CD4-positive, alpha-beta T cell (primary cell): ENCODE results near the gene AGBL1. TPM values are rescaled to one million over a fixed set of nuclear protein-coding genes. Genes with fewer than 3 reads are reported as not detected.

Experiments used
- ATAC-seq: fragments of 200-7000 bp; cut with Tn5 transposase; one replicate; pipeline ENCODE4 v1.10.0; 2022; ENCODE audit warnings: mild to moderate bottlenecking; ENCODE audit not compliant: poor library complexity
- CTCF ChIA-PET: fragments of 350-600 bp; sonication (Branson Sonifier 250); formaldehyde crosslinking; loops from one replicate; lab custom pipeline; 2021; ENCODE audit warnings: antibody characterized with exemption, inconsistent platforms; lab: Charles Lee
- POLR2A ChIA-PET: fragments of 350-600 bp; sonication (Branson Sonifier 250); formaldehyde crosslinking; loops from one replicate; lab custom pipeline; 2021; ENCODE audit warnings: antibody characterized with exemption, inconsistent platforms; lab: Charles Lee
- DNase-seq, 14 experiments: peaks; one replicate each; pipeline ENCODE4 v3.0.0-alpha.2; 2013 to 2020; ENCODE audit warnings: mixed read lengths in 2 of 14
- H3K27ac ChIP-seq, 2 donors: one replicate each; pipeline versions ENCODE4 v1.5.1 to v1.7.0; 2013; ENCODE audit warnings: low read length in 2 of 2, low read depth in 1 of 2, mild to moderate bottlenecking in 1 of 2
- H3K27me3 ChIP-seq, 2 experiments: 1 replicate in 1 of 2; 2 replicates in 1 of 2; pipeline versions ENCODE4 v1.6.1 to v1.7.0; 2013; ENCODE audit warnings: low read length in 2 of 2, control low read depth in 1 of 2, mild to moderate bottlenecking in 1 of 2, moderate library complexity in 1 of 2; ENCODE audit not compliant: insufficient read depth in 2 of 2, control insufficient read depth in 1 of 2
- H3K36me3 ChIP-seq: one replicate; pipeline ENCODE4 v1.6.1; 2013; ENCODE audit warnings: low read length, control low read depth; ENCODE audit not compliant: insufficient read depth
- H3K4me1 ChIP-seq: one replicate; pipeline ENCODE4 v1.6.1; 2013; ENCODE audit warnings: low read length, control low read depth; ENCODE audit not compliant: insufficient read depth
- H3K4me3 ChIP-seq: one replicate; pipeline ENCODE4 v1.5.1; 2013; ENCODE audit warnings: mild to moderate bottlenecking, low read length, moderate library complexity
- H3K9me3 ChIP-seq, 2 experiments: 1 replicate in 1 of 2; 2 replicates in 1 of 2; pipeline versions ENCODE4 v1.6.1 to v1.7.0; 2013; ENCODE audit warnings: low read length in 2 of 2, mild to moderate bottlenecking in 2 of 2, control low read depth in 1 of 2, moderate library complexity in 1 of 2; ENCODE audit not compliant: control insufficient read depth in 1 of 2, insufficient read depth in 1 of 2
- H3K27ac Mint-ChIP-seq: one replicate; pipeline ENCODE4 v1.8.0; 2020; ENCODE audit warnings: mixed read lengths
- H3K27me3 Mint-ChIP-seq: one replicate; pipeline ENCODE4 v1.8.0; 2021; ENCODE audit warnings: mixed read lengths
- H3K36me3 Mint-ChIP-seq: one replicate; pipeline ENCODE4 v1.8.0; 2021; ENCODE audit warnings: low read depth, mixed read lengths
- H3K4me1 Mint-ChIP-seq: one replicate; pipeline ENCODE4 v1.8.0; 2021; ENCODE audit warnings: low read depth, mixed read lengths
- H3K4me3 Mint-ChIP-seq: one replicate; pipeline ENCODE4 v1.8.0; 2020; ENCODE audit warnings: mild to moderate bottlenecking, mixed read lengths
- H3K9me3 Mint-ChIP-seq: one replicate; pipeline ENCODE4 v1.8.0; 2020; ENCODE audit warnings: mixed read lengths
- intact Hi-C, 2 experiments: fragments of 100-400 bp; cut with DNase I in 1 of 2; cut with micrococcal nuclease in 1 of 2; formaldehyde crosslinking; loops; one replicate each; pipeline versions ENCODE4 v1.15.1 to v1.9.0; 2023 to 2025; cut with DNase I, micrococcal nuclease
- total RNA-seq, 174 experiments: library from RNA in 2 of 174; stranded (reverse) in 2 of 174; gene quantifications; one replicate each; pipeline ENCODE4 v1.2.3 and lab custom pipeline; 2021 to 2026
- TF ChIP-seq, protein P1 (sequence below): fragments of 200-600 bp; IDR thresholded peaks from one replicate; pipeline ENCODE4 v1.8.0; 2022; ENCODE audit warnings: antibody characterized with exemption, mild to moderate bottlenecking

AGBL1 gene
- total RNA-seq, 2 experiments from 2014 or later: not detected

DNA sequence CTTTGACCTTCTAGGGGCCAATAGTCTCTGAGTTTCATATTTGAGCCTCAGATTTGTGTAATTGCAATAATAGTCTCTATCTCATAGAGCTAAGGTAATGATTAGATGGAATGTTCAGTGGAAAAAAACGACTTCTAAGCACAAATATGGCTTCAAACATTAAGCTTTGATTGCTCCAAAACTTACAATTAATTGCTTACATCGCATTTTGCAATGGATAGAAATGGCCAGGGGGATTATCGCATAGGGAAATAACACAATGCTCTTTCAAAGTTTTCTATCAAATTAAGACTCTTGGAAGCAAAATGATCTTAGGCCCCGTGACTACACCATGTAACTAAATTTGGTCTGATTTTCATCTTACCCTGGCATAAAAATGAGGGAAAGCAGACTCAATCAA, 888.6 kb downstream of the AGBL1 start:
- ChIA-PET CTCF (no interaction called here), POLR2A (no interaction called here)
- Histone ChIP-seq H3K36me3 (no peaks in the 10 kb centered on the region), H3K9me3 (no peaks in the 10 kb centered on the region), H3K4me1 (no peaks in the 10 kb centered on the region), H3K4me3 (no peak overlapping the region), H3K27me3 (no peaks in the 10 kb centered on the region), H3K27ac (no peak overlapping the region)
- Mint-ChIP-seq H3K9me3 (no peaks in the 10 kb centered on the region), H3K36me3 (no peaks in the 10 kb centered on the region), H3K27me3 (peaks cover 5% of the 10 kb centered on the region), H3K4me1 (no peaks in the 10 kb centered on the region), H3K27ac (no peak overlapping the region), H3K4me3 (no peak overlapping the region)
- no peak for ATAC-seq
- intact Hi-C loops: no loop called here
- TF ChIP-seq, protein P1, sequence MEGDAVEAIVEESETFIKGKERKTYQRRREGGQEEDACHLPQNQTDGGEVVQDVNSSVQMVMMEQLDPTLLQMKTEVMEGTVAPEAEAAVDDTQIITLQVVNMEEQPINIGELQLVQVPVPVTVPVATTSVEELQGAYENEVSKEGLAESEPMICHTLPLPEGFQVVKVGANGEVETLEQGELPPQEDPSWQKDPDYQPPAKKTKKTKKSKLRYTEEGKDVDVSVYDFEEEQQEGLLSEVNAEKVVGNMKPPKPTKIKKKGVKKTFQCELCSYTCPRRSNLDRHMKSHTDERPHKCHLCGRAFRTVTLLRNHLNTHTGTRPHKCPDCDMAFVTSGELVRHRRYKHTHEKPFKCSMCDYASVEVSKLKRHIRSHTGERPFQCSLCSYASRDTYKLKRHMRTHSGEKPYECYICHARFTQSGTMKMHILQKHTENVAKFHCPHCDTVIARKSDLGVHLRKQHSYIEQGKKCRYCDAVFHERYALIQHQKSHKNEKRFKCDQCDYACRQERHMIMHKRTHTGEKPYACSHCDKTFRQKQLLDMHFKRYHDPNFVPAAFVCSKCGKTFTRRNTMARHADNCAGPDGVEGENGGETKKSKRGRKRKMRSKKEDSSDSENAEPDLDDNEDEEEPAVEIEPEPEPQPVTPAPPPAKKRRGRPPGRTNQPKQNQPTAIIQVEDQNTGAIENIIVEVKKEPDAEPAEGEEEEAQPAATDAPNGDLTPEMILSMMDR: no peak
- DNase-seq: no peak

DNA sequence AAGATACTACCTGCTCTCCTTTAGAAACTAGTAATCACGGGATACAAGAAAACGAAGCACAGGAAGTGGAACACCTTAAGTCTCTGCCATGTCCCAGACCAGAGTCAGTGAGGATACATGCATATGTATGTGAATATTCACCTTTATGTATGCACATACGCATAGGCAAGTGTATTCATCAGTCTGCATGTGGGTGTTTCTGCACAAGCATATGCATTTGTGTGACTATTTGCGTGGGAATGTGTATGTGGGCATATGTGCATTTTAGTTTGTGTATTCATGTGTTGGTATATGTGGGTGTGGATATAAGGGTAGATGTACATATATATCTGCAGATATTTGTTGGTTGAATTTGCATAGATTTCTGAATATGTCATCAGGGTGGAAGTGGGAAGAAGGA, 889.7 kb downstream of the AGBL1 start:
- no peak overlapping the region for H3K27ac ChIP-seq
- intact Hi-C loops: no loop called here
- H3K4me3 ChIP-seq: no peak overlapping the region
- DNase-seq (no peak), ATAC-seq (no peak)
- H3K4me3 Mint-ChIP-seq: no peak overlapping the region
- peaks cover 5% of the 10 kb centered on the region for H3K27me3 Mint-ChIP-seq
- H3K9me3 ChIP-seq: no peaks in the 10 kb centered on the region
- no peaks in the 10 kb centered on the region for H3K36me3 ChIP-seq
- ChIA-PET POLR2A (no interaction called here), CTCF (no interaction called here)
- H3K27me3 ChIP-seq: no peaks in the 10 kb centered on the region
- H3K36me3 Mint-ChIP-seq: no peaks in the 10 kb centered on the region
- no peaks in the 10 kb centered on the region for H3K4me1 ChIP-seq
- H3K27ac Mint-ChIP-seq: no peak overlapping the region
- H3K4me1 Mint-ChIP-seq: no peaks in the 10 kb centered on the region
- H3K9me3 Mint-ChIP-seq: no peaks in the 10 kb centered on the region
- TF ChIP-seq, protein P1: no peak

DNA sequence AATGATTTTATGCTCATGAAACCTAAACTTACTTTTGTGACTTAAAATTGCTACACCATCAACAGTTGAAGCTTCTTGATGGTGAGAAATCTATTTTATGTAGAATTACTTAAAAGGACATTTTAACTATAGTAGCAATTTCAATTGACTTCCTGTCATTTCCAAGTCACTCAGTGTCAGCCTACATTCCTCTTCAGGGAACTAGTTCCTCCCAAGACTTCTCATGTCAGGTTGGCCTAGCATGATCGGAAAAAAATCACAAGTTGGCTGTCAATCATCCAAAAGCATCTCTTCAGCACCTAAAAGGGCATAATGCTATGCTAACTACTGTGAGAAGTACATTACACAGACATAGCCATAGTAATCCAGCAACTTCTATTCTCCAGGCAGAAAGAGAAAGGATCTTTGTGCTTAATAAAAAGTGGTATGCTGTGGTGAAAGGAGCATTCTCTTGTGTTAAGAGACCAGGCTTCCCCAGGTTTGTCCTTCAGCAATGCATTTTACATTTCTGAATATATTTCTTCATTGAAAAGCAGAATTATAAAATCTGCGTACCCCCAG, 893.7 kb downstream of the AGBL1 start:
- ATAC-seq (no peak), DNase-seq (no peak)
- H3K27ac ChIP-seq: no peak overlapping the region
- H3K4me1 Mint-ChIP-seq: no peaks in the 10 kb centered on the region
- H3K27ac Mint-ChIP-seq: no peak overlapping the region
- intact Hi-C loops: no loop called here
- H3K36me3 Mint-ChIP-seq: no peaks in the 10 kb centered on the region
- H3K4me3 Mint-ChIP-seq: no peak overlapping the region
- H3K4me1 ChIP-seq: no peaks in the 10 kb centered on the region
- ChIA-PET POLR2A (interaction anchor here (0.7 kb wide), 1 partner anchor 645 kb away, joined by 3 read pairs; no protein-coding TSS in a partner anchor), CTCF (no interaction called here)
- H3K9me3 ChIP-seq: no peaks in the 10 kb centered on the region
- peaks cover 5% of the 10 kb centered on the region for H3K27me3 Mint-ChIP-seq
- H3K36me3 ChIP-seq: no peaks in the 10 kb centered on the region
- no peak overlapping the region for H3K4me3 ChIP-seq
- H3K27me3 ChIP-seq: no peaks in the 10 kb centered on the region
- H3K9me3 Mint-ChIP-seq: no peaks in the 10 kb centered on the region
- TF ChIP-seq, protein P1: no peak
